IMR-90 (cell line): ENCODE data around the gene SEC16A. TPM values are rescaled to one million over a fixed set of nuclear protein-coding genes. Genes with fewer than 3 reads are reported as not detected.

Source experiments
- ATAC-seq: fragments of 200-7000 bp; cut with Tn5 transposase; 2 replicates; pipeline ENCODE4 v1.9.1; 2020; ENCODE audit warnings: low read depth, mild to moderate bottlenecking, moderate library complexity
- BruUV-seq: library from RNA; stranded (reverse); fragments of 400-500 nt; replicated peaks from 2 replicates; lab custom pipeline; 2021; lab: Mats Ljungman, UMichigan
- CTCF ChIA-PET: fragments of 300-600 bp; formaldehyde crosslinking; extraction: SDS; loops from one replicate; lab custom pipeline; 2021; ENCODE audit warnings: antibody characterized with exemption; lab: Yijun Ruan, JAX
- POLR2A ChIA-PET: fragments of 300-600 bp; sonication (Branson Sonifier 250); formaldehyde crosslinking; loops from one replicate; lab custom pipeline; 2022; ENCODE audit warnings: antibody characterized with exemption; ENCODE audit not compliant: unreplicated experiment; lab: Charles Lee
- DNase-seq: peaks from one replicate; pipeline ENCODE4 v3.0.0; 2013
- H2AFZ ChIP-seq: replicated peaks from 2 replicates; pipeline ENCODE3; 2013; ENCODE audit warnings: low read length, mild to moderate bottlenecking; ENCODE audit not compliant: poor library complexity
- H2AK5ac ChIP-seq: 2 replicates; pipeline ENCODE4 v1.6.1; 2013; ENCODE audit warnings: low read depth, low read length, inconsistent platforms
- H2AK9ac ChIP-seq: replicated peaks from 2 replicates; pipeline ENCODE3; 2013; ENCODE audit warnings: mild to moderate bottlenecking, low read depth, low read length, moderate library complexity; ENCODE audit not compliant: poor library complexity
- H2BK120ac ChIP-seq: 2 replicates; pipeline ENCODE4 v1.6.1; 2013; ENCODE audit warnings: low read depth, low read length, inconsistent platforms
- H2BK15ac ChIP-seq: 3 replicates; pipeline ENCODE4 v1.6.1; 2013; ENCODE audit warnings: low read depth, low read length, inconsistent platforms
- H2BK20ac ChIP-seq: 2 replicates; pipeline ENCODE4 v1.6.1; 2013; ENCODE audit warnings: low read depth, mild to moderate bottlenecking, inconsistent platforms, low read length, moderate library complexity
- H2BK5ac ChIP-seq: 2 replicates; pipeline ENCODE4 v1.6.1; 2013; ENCODE audit warnings: mild to moderate bottlenecking, low read depth, low read length, inconsistent platforms; ENCODE audit not compliant: poor library complexity, severe bottlenecking
- H3K14ac ChIP-seq: replicated peaks from 2 replicates; pipeline ENCODE4 v1.6.1; 2013; ENCODE audit warnings: low read depth, low read length, inconsistent platforms
- H3K18ac ChIP-seq: 2 replicates; pipeline ENCODE4 v1.6.1; 2013; ENCODE audit warnings: low read depth, low read length, control low read depth
- H3K23ac ChIP-seq: 2 replicates; pipeline ENCODE4 v1.6.1; 2013; ENCODE audit warnings: low read depth, low read length, inconsistent platforms
- H3K27ac ChIP-seq: 2 replicates; pipeline ENCODE4 v1.5.1; 2013; ENCODE audit warnings: mild to moderate bottlenecking, control low read depth, low read length; ENCODE audit not compliant: insufficient read depth
- H3K27me3 ChIP-seq: 2 replicates; pipeline ENCODE4 v1.6.1; 2013; ENCODE audit warnings: low read length; ENCODE audit not compliant: control insufficient read depth, insufficient read depth
- H3K36me3 ChIP-seq: 2 replicates; pipeline ENCODE4 v1.6.1; 2013; ENCODE audit warnings: low read length, mixed read lengths; ENCODE audit not compliant: control insufficient read depth, insufficient read depth
- H3K4ac ChIP-seq: 2 replicates; pipeline ENCODE4 v1.6.1; 2013; ENCODE audit warnings: low read depth, low read length, inconsistent platforms
- H3K4me1 ChIP-seq: 2 replicates; pipeline ENCODE4 v1.6.1; 2013; ENCODE audit warnings: low read length, mixed read lengths; ENCODE audit not compliant: control insufficient read depth, insufficient read depth
- H3K4me2 ChIP-seq: 2 replicates; pipeline ENCODE4 v1.6.1; 2013; ENCODE audit warnings: low read depth, mild to moderate bottlenecking, control low read depth, low read length, moderate library complexity
- H3K4me3 ChIP-seq: 2 replicates; pipeline ENCODE4 v1.5.1; 2013; ENCODE audit warnings: low read depth, mild to moderate bottlenecking, control low read depth, low read length, moderate library complexity; ENCODE audit not compliant: insufficient read depth
- H3K56ac ChIP-seq: 2 replicates; pipeline ENCODE4 v1.6.1; 2013; ENCODE audit warnings: low read length, inconsistent platforms; ENCODE audit not compliant: insufficient read depth; ENCODE audit errors: extremely low read depth
- H3K79me1 ChIP-seq, 2 experiments: 2 replicates each; pipeline ENCODE4 v1.6.1; 2013; ENCODE audit warnings: low read length in 2 of 2, inconsistent platforms in 1 of 2, low read depth in 1 of 2
- H3K9ac ChIP-seq: 2 replicates; pipeline ENCODE4 v1.6.1; 2013; ENCODE audit warnings: low read depth, low read length, control low read depth
- H3K9me1 ChIP-seq: 2 replicates; pipeline ENCODE4 v1.6.1; 2013; ENCODE audit warnings: low read length, inconsistent platforms; ENCODE audit not compliant: insufficient read depth
- H3K9me3 ChIP-seq: 2 replicates; pipeline ENCODE4 v1.6.1; 2013; ENCODE audit warnings: low read length; ENCODE audit not compliant: control insufficient read depth, insufficient read depth
- H4K20me1 ChIP-seq: 2 replicates; pipeline ENCODE4 v1.6.1; 2013; ENCODE audit warnings: low read length, inconsistent platforms; ENCODE audit not compliant: insufficient read depth
- H4K5ac ChIP-seq: 2 replicates; pipeline ENCODE4 v1.6.1; 2013; ENCODE audit warnings: mild to moderate bottlenecking, low read depth, low read length, control low read depth
- H4K8ac ChIP-seq, 2 experiments: 2 replicates each; pipeline ENCODE4 v1.6.1; 2013; ENCODE audit warnings: low read depth in 2 of 2, low read length in 2 of 2, control low read depth in 1 of 2, inconsistent platforms in 1 of 2
- H4K91ac ChIP-seq: 2 replicates; pipeline ENCODE4 v1.6.1; 2013; ENCODE audit warnings: low read depth, low read length, inconsistent platforms; ENCODE audit not compliant: insufficient read depth
- BHLHE40 ChIP-seq: fragments of 150-350 bp; IDR thresholded peaks from 2 replicates; pipeline ENCODE4 v1.6.1; 2016; ENCODE audit warnings: mild to moderate bottlenecking, low read depth, low read length
- CEBPB ChIP-seq: IDR thresholded peaks from 2 replicates; pipeline ENCODE4 v1.6.1; 2012; ENCODE audit warnings: low read depth, low read length, improper control_type of control experiment
- CHD1 ChIP-seq: IDR thresholded peaks from 2 replicates; pipeline ENCODE4 v1.6.1; 2012; ENCODE audit warnings: low read depth, low read length, improper control_type of control experiment
- CTCF ChIP-seq: conservative IDR thresholded peaks from 2 replicates; pipeline ENCODE4 v1.5.1; 2012; ENCODE audit warnings: mild to moderate bottlenecking, low read depth, low read length, improper control_type of control experiment
- ELK1 ChIP-seq: fragments of 150-350 bp; IDR thresholded peaks from 2 replicates; pipeline ENCODE4 v1.6.1; 2016; ENCODE audit warnings: low read depth, mild to moderate bottlenecking, low read length, moderate library complexity, borderline replicate concordance
- FOS ChIP-seq: fragments of 150-350 bp; IDR thresholded peaks from 2 replicates; pipeline ENCODE4 v1.6.1; 2016; ENCODE audit warnings: low read depth, low read length
- MAFK ChIP-seq: IDR thresholded peaks from 2 replicates; pipeline ENCODE4 v1.6.1; 2012; ENCODE audit warnings: low read depth, low read length, improper control_type of control experiment
- MAZ ChIP-seq: IDR thresholded peaks from 2 replicates; pipeline ENCODE4 v1.6.1; 2012; ENCODE audit warnings: low read depth, mild to moderate bottlenecking, low read length, improper control_type of control experiment, moderate library complexity, borderline replicate concordance
- MXI1 ChIP-seq: IDR thresholded peaks from 2 replicates; pipeline ENCODE4 v1.6.1; 2012; ENCODE audit warnings: low read depth, mild to moderate bottlenecking, low read length, moderate library complexity, borderline replicate concordance
- NFE2L2 ChIP-seq: fragments of 150-350 bp; IDR thresholded peaks from 2 replicates; pipeline ENCODE4 v1.6.1; 2016; ENCODE audit warnings: low read depth, mild to moderate bottlenecking, low read length
- POLR2A ChIP-seq: IDR thresholded peaks from 2 replicates; pipeline ENCODE4 v1.6.1; 2012; ENCODE audit warnings: mild to moderate bottlenecking, low read depth, low read length
- RAD21 ChIP-seq: IDR thresholded peaks from 2 replicates; pipeline ENCODE4 v1.6.1; 2012; ENCODE audit warnings: low read length, improper control_type of control experiment
- RCOR1 ChIP-seq: IDR thresholded peaks from 2 replicates; pipeline ENCODE4 v1.6.1; 2012; ENCODE audit warnings: mild to moderate bottlenecking, low read length, improper control_type of control experiment; ENCODE audit not compliant: insufficient replicate concordance
- RFX5 ChIP-seq: IDR thresholded peaks from 2 replicates; pipeline ENCODE4 v1.8.0; 2012; ENCODE audit warnings: low read depth, mild to moderate bottlenecking, low read length, moderate library complexity
- SMC3 ChIP-seq: fragments of 150-350 bp; IDR thresholded peaks from 2 replicates; pipeline ENCODE4 v1.6.1; 2016; ENCODE audit warnings: low read depth, mild to moderate bottlenecking, antibody characterized with exemption, low read length, moderate library complexity
- USF2 ChIP-seq: fragments of 150-350 bp; IDR thresholded peaks from 2 replicates; pipeline ENCODE4 v1.6.1; 2017; ENCODE audit warnings: mild to moderate bottlenecking, antibody characterized with exemption, low read length, low read depth
- WGBS, 2 experiments: methylation state at CpG; one replicate each; pipeline versions ENCODE4 v1.1.5 to v1.1.7; 2013; ENCODE audit warnings: missing lambda C conversion rate in 2 of 2; ENCODE audit not compliant: insufficient read length in 1 of 2; ENCODE audit errors: extremely low coverage in 2 of 2; 5-methylcytosine and 5-hydroxymethylcytosine counted together
- dilution Hi-C: fragments of 300-500 bp; cut with HindIII; formaldehyde crosslinking; loops from one replicate; pipeline ENCODE4 v1.14.3; 2018; ENCODE audit warnings: low sequenced_read_pairs; ENCODE audit not compliant: unreplicated experiment
- in situ Hi-C: fragments of 300-500 bp; cut with MboI; formaldehyde crosslinking; loops from 3 replicates; pipeline ENCODE4 v1.14.3; 2019; ENCODE audit warnings: low sequenced_read_pairs, inconsistent platforms, mixed read lengths
- intact Hi-C: fragments of 100-400 bp; cut with micrococcal nuclease; formaldehyde crosslinking; loops from 2 replicates; pipeline ENCODE4 v1.10.0; 2022
- polyA plus RNA-seq, 3 experiments: library from polyadenylated mRNA; depleted of rRNA; stranded (reverse); fragments of >200 nt; gene quantifications; 2 replicates each; pipeline ENCODE4 v1.2.3, GENCODE V29; 2012; ENCODE audit warnings: low replicate concordance in 1 of 3
- total RNA-seq: library from RNA; depleted of rRNA; stranded (reverse); fragments of >200 nt; gene quantifications from 2 replicates; pipeline ENCODE4 v1.2.3, GENCODE V29; 2012

Gene SEC16A
- total and polyA plus RNA-seq, 2 of the 4 experiments (the other 2 are of a cell fraction), result 12.2 to 48.1 TPM

GRCh38 chr9:136495238-136495800 is 12.5 kb upstream of the SEC16A start:
- TF ChIP-seq CEBPB (no peak), USF2 (no peak), BHLHE40 (no peak), MAFK (no peak), MAZ (no peak), SMC3 (no peak), FOS (no peak), MXI1 (no peak), CTCF (no peak), NFE2L2 (no peak), RFX5 (no peak), RCOR1 (no peak), CHD1 (no peak), POLR2A (no peak), ELK1 (no peak), RAD21 (no peak)
- in situ Hi-C loops (no loop called here), dilution Hi-C loops (no loop called here), intact Hi-C loops (no loop called here)
- Histone ChIP-seq H3K36me3 (peaks cover 46% of the 10 kb centered on the region), H2BK5ac (no peak overlapping the region), H3K18ac (no peak overlapping the region), H3K27me3 (no peaks in the 10 kb centered on the region), H3K56ac (no peak overlapping the region), H2AFZ (no peak overlapping the region), H3K9ac (no peak overlapping the region), H3K27ac (no peak overlapping the region), H3K79me1 (no peaks in the 10 kb centered on the region), H3K9me3 (no peaks in the 10 kb centered on the region), H4K91ac (no peak overlapping the region), H2AK5ac (no peak overlapping the region), H4K20me1 (no peaks in the 10 kb centered on the region), H2BK20ac (no peak overlapping the region), H3K23ac (no peak overlapping the region), H4K5ac (no peak overlapping the region), H2BK15ac (no peak overlapping the region), H2AK9ac (no peak overlapping the region), H3K4me2 (no peak overlapping the region), H3K4me3 (no peak overlapping the region), H3K4ac (no peak overlapping the region), H2BK120ac (no peak overlapping the region), H3K4me1 (no peaks in the 10 kb centered on the region), H3K14ac (no peak overlapping the region), H3K9me1 (no peaks in the 10 kb centered on the region), H4K8ac (no peak overlapping the region)
- DNase-seq, result no peak
- 93% methylated on average over 6 of the region's 17 CpGs; no CpG with 5 or more reads in 1 of the 2 experiments for WGBS, 2 experiments
- ATAC-seq, result no peak
- TSS peak; percentile 79 for BruUV-seq
- POLR2A ChIA-PET, result no interaction called here
- CTCF ChIA-PET, result no interaction called here
